GM18858 (cell line): ENCODE measurements around the gene CSF1R.
"Not testable (repeated sequence)": the region's sequence is repeated elsewhere in the genome, so short reads cannot be mapped to it uniquely, and the experiment has no call there.

Experiments
- ATAC-seq: cut with Tn5 transposase; IDR thresholded peaks from one replicate; pipeline ENCODE4 v1.9.1; 2021; ENCODE audit not compliant: unreplicated experiment

The CSF1R gene

DNA sequence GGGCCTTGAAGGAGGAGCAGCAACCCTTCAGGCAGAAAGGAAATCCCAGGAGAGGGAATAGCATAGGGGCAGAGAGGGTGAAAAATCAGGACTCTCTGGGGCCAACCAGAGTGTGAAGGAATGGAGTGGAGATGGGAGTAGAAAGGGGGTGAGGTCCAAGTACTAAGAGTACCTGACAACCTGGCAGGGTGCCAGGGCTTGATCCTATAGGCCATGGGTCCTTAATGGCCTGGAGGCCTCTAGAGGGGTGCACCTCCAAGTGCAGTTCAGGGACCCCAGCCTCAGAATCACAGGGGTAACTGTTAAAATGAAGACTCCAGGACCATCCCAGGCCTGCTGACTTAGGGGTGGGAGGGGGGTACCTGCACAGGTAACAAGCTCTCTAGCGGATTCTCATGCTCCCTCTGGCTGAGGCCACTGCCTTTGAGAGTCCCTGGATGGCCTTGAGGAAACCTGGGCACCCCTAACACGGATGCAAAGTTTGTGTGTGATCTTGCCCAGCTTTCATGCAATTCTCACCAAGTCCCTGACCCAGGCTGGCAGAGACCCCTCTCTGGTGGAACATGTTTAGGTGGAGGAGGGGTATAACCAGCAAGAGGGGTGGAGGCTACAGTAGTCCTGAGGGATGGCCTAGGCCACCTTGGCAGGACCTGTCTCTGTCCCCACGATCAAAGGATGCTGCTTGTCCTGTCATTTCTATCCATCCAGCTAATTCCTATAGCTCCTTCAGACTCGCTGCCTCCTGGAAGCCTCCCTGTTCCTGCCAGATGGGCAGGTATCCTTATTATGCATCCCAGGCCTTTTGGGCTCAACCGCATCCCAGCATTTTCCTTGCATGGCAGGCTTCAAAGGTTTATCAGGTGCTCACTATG, 17.6 kb upstream of the CSF1R start:
- no peak for ATAC-seq

DNA sequence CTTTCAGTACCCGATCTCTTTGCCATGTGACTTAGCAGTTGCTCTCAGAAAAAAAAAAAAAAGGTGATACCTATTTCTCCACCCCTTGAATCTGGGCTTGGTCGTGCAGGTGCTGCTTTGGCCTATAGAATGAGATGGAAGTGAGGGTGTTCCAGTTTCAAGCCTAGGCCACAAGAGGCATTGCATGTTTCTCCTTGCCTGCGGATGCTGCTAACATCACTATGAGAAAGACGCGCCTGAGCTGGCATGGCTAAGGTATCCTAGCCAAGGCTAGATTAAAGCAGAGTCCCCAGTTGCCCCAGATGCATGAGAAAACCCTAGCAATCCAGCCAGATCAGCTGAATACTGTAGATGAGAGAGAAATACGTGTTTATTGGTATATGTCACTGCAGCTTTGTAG, 14.7 kb upstream of the CSF1R start:
- ATAC-seq, result no peak

DNA sequence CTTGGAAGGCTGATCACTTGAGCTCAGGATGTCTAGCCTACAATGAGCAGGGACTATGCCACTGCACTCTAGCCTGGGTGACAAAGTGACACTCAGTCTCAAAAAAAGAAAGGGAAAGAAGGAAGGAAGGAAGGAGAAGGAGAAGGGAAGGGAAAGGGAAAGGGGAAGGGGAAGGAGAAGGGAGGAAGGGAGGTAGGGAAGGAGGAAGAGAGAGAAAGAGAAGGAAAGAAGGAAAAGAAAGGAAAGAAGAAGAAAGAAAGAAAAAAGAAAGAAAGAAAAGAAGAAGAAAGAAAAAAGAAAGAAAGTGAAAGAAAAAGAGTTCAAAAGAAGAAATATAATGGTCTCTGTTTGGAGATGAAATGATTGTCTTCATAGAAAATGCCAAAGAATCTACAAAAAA, 10.8 kb upstream of the CSF1R start:
- no peak for ATAC-seq

DNA sequence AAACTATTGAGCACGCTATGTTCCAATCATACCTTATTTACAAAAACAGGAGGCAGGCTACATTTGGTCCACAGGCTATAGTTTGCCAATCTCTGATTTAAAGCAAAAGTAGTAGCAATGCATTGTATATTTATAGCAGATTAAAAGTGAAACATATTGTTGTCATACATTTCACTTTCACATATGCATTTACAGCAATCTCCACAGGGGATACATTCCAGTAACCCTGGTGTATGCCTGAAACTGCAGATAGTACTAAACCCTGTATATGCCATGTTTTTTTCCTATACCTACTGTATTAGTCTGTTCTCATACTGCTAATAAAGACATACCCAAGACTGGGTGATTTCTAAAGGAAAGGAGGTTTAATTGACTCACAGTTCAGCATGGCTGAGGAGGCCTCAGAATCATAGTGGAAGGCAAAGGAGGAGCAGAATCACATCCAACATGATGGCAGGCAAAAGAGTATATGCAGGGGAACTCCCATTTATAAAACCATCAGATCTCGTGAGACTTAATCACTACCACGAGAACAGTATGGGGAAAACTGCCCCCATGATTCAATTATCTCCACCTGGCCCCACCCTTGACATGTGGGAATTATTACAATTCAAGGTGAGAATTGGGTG, 5.9 kb upstream of the CSF1R start:
- ATAC-seq, result peak; percentile 74

DNA sequence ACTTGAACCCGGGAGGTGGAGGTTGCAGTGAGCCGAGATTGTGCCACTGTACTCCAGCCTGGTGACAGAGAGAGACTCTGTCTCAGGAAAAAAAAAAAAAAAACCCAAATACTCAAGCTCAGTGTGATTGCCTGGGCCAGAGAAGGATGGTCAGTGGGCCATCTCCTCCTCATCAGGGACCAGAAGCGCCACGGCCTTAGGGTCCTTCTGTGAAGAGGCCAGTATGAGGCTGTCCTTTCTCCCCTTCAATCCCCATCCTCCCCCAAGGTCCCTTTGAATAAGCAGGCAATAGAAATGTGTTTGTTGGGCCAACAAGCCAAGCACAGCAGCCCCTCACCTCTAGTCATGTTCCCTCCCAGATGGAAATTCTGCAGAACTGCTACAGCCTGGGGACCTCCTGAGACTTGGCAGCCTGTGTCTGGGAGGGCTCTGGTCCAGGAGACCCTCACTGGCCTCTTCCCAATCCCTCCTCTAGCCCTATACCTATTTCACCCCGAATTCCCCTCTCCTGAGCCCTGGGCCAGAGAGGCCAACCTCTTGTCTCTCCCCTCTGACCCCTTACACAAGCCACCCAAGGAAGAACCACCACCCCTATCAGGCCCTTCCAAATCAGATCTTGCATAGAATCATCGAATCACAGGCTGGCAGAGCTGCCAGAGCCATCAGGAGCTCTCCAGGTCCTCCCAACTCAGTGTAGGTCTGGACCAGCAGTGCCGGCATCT, 1.0 kb downstream of the CSF1R start:
- no peak for ATAC-seq

DNA sequence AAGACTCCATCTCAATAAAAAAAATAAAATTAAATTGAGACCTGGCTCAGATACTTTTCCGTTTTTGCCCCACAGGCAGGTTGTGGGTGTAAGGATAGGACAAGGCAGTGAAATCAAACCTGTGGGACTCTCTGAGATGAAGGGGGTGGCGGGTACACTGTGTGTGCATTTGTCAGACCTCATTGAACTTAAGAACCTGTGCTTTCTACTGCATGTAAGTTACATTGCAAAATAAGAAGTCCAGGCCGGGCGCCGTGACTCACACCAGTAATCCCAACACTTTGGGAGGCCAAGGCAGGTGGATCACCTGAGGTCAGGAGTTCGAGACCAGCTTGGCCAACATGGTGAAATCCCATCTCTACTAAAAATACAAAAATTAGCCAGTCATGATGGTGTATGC, 1.6 kb downstream of the CSF1R start:
- ATAC-seq, result not testable (repeated sequence)

DNA sequence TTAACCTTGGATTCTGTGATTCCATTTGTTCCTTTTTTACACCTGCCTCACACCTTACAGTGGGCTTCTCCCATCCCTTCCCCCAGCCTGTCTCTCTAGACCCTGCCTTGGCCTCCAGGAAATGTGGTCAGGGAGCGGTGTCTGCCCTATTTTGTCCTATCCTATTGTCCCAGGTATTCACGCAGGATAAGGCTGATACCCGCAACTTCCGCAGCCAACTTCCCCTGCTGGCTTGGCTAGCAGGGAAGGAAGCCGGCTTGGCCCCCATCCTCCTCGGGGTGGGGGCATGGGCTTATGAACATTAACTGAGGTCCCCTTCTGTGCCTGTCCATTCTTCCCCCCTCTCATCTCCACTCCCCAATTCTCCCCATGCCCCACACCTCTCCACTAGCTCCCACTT, 3.5 kb downstream of the CSF1R start:
- no peak for ATAC-seq

DNA sequence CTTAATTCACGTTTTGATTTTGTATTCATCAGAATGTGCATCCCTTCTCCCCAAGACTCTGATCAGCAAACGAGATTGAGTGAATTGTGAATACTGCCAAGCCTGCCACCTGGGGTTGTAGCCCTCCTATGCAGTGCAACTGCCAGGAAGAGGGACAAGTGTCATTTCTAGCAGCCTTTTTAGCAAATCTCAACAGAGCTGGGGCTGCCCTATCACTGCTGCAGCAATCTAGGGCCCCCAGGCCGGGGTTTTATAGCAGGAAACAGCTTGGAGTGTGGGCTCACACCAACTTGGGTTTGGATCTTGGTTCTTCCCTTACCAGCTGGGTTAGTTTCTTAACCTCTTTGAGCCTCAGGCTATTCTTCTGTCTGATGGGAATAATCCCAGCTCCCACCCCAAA, 4.0 kb downstream of the CSF1R start:
- ATAC-seq, result no peak

DNA sequence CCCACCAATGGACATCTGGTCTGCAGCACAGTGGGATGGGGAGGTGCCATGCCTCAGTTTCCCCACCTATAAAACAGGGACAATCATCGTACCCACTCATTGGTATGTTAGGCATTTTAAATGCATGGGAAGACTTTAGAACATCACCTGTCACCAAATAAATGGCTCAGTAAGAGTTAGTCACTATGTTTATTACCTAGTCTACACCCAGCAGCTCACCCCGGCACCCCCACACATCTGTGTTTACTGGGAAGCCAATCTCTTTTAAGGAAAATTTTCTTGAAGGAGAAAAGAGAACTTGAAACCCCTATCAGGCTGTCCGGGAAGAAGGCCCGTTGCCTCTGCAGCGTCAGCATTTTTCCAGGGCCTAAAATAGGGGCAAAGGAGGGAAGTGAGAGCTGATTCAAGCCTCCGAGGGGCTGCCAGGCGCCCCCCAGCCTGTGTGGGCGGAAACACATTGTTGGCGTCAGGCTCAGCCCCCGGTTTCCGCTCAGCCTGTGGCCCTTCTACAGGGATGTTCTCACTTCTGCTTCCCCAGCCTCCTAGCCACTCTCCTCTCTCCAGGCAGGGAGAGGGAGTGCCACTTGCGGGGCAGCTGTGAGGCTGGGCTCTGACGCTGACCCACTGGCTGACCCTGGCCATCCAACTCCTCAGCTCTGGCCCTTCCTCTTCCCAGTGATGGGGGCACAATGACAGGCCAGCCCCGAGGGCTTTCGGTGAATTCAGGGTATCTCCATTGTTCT, 4.6 kb downstream of the CSF1R start:
- peak; percentile 84 for ATAC-seq

DNA sequence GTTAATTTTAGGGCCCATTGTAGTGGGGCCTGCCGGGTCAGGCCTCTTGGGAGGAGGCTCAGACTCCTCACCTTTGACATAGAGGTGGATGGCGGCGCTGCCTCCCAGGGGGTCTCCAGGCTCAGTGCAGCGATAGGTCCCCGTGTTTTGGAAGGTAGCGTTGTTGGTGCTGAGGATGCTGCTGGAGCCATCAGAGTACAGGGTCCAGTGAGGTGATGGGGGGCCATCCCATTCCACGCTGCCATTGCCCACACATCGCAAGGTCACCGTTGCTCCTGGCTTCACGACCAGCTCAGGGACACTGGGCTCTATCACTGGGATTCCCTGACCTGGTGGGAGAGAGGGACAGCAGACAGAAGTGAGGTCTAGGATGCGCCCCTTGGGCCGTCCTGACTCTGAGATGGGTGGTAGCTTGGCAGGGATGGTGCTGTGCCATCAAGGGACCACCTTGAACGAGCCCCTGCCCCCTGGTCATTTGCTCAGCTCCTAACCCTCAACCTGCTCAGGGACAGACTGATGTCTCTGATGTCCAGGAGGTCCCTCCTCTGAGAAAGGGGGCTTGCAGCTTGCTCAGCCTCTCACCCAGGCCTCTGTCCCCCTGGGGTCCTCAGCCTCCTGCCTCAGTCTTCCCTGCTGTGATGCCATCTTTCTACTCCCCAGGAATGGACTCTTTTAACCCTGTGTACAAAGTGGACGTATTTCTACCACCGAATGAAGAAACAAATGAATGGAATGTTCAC, 5.5 kb downstream of the CSF1R start:
- no peak for ATAC-seq

DNA sequence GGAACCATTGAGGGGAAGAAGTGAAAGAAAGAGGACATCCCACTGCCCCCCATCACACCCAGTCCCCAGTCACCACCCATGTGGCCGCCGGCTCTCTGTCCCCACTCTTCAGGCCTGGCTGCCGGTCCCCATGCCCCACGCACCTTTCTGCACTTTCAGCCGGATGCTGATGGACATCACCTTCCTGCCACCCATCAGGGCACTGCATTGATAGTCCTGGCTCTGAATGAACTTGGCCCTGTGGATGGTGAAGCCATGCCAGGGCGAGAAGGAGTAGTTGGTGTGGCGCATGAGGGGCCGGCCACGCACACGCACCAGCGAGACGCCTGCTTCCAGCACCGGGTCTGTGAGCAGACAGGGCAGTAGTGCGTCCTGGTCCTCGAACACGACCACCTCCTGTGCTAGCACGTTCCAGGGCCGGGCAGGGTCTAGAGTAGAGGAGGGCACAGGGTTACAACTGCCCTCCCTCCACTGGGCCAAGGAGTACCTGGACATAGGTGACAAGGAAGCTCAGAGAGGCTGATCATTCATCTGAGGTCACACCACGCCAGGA, 6.4 kb downstream of the CSF1R start:
- no peak for ATAC-seq

DNA sequence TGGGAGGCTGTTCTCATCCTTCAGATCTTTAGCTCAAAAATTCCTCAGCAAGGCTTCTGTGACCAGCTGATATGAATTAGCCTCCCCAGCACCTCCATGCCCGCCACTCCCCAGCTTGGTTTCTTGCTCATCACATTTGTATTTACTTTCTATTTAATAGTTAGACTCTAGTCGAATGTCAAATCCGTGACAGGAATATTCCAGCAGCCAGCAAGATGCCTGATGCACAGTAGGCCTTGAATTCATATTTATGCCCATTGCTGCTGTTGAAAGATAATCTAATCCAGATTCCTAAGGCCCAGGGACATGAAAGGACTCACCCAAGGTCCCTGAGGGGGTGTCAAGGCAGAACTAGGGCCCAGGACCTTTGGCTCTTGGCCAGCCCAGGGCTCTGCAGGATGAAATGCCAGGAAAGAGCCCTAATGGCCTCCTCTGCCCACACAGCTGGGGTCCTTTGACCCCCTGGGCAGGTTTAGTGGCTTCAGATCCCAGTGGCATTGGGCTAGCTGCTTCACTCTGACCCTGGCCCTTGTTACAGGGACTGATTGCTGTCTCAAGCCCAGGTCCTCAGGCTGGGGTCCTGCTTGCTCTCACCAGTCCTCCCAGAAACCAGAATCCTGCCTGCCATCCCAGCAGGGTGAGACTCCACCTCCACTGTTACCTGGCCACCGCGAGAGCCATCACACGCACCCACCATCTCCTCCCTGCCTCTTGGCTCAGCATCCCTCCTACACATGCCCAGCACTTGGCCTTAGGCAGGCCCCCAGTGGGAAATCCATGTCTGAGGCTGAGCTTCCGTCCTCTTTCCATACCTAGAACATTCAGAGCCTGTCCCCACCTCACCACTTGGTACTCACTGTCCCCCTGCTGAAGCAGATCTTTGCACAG, 7.3 kb downstream of the CSF1R start:
- no peak for ATAC-seq

DNA sequence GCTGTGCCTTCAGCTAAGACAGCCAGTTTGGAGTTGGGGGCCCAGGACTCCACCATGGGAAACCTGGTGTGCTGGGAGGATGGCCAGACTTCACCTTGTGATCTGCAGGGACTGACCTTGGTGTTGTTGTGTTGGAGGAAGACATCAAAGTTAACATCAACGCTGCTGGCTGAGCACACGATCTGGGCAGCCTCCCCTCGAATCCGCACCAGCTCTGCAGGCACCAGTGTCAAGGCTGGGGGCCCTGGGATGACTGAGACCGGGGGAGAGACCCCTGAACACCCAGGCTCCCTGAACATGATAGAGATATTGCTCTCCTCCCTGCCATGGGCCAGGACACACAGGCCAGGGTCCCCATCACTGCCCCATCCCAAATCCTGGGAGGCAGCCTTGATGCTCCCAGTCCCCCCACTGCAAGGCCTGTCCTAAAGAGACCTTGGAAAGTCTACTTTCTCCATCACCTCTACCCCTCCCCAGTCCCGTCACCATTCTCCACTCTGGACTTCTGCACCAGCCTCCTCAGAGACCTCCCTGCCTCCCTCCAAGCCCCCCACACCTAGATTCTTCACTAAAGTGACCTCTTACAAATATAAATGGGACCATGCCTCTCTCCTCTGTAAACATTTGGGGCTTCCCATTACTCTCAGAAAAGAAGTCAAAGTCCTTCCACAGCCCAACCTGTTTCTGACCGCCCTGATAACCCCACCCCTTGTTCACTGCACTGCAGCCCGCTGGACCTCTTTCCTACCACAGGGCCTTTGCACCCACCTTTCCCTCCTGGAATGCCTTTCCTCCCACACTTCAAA, 8.2 kb downstream of the CSF1R start:
- no peak for ATAC-seq

DNA sequence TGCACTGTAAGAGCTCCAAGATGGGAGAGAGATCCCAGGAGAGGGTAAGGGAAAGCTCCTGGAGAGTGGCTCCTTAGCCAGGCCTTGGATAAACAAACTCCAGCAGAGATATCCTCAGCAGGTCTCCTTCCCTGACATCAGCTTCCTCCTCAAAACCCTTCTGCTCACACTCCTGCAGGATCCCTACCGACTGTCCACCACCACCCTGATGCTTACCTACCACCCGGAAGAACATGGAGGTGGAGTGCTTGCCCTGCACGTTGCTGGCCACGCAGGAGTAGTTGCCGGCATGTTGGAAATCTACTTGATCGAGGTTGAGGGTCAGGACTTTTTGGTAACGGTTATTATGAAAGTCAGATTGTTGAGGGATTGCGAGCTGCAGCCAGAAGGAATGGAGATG, 9.3 kb downstream of the CSF1R start:
- ATAC-seq, result no peak

DNA sequence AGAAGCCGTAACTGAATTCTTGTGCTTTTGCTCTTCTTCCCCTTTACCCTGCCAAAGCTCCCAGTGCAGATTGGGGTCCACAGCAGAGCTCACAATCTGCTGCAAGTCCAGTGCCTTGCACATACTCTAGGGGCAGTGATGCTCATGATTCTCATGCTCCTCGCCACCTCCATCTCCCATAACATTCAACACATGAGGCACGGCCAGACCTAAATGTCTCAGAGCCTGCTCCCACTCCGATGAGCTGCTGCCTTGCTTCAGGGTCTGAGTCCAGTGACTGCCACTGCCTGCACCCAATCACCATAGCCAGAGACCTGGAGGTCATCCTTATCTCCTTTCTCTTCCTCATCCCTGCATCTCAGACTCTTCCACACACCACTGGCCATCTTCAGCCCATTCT, 10.5 kb downstream of the CSF1R start:
- no peak for ATAC-seq

DNA sequence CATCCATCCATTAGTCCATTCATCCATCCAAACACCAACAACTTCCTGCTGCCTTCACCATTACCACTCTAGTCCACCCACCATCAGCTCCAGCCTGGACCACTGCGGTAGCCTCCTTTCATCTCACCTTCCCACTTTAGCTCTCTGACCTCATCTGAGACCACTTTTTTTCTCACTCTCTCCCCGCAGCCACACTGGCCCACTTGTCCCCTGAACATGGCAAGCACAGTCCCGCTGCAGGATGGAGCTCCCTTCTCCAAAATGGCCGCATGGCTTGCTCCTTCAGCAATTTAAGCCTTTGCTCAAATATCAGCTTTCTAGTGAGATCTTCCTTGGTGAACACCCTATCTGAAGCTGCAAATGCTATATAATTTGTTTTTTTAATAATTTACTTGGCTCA, 11.1 kb downstream of the CSF1R start:
- ATAC-seq, result no peak

DNA sequence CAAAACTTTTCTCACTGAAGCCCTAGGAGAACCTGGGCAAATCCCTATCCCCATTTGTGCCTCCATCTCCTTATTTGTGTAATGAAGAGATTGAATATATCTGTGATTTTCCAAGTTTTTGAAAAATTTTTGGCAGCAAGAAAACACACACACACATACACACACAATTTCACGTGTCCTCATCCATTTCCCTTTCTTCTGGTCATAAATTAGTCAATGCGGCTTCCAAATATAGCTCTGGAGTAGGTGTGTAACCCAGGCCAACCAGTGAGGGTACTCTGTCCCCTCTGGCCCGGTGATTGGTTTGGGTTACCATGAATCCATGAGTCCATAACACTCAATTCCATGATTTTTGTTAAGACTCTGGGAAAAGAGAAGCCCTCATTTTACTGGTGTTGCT, 12.7 kb downstream of the CSF1R start:
- no peak for ATAC-seq

DNA sequence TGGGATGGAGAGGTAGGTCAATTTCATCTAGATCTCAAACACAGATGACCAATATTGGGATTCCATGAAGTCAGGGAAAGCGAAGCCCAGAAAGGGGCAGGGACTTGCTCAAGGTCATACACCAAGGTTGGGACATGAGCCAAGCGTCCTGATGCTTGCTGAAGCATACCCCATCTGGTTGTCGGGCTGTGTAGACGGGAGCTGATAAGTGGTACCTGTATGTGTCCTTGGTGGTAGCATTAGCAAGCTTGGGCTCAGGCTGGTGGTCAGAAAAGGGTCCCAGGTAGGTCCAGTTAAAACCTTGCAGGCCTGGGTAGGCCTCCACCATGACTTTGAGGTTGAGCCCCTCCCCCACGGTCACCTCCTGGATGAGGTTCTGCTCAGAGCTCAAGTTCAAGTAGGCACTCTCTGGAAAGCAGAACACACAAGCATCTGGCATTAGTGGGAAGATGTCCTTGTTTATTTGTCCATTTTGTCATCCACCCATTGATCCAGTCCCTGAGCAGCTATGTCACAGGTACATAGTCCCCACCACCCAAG, 13.2 kb downstream of the CSF1R start:
- no peak for ATAC-seq
